CD4-positive, alpha-beta memory T cell (primary cell): ENCODE measurements around the gene PPP1R10. TPM values are rescaled to one million over a fixed set of nuclear protein-coding genes. Genes with fewer than 3 reads are reported as not detected.
A peak's percentile ranks its signal among the peaks of the same experiment; 100 is the strongest.
"Not testable (repeated sequence)": the region's sequence is repeated elsewhere in the genome, so short reads cannot be mapped to it uniquely, and the experiment has no call there.

Experiments
- CTCF ChIA-PET: fragments of 350-600 bp; sonication (Branson Sonifier 250); formaldehyde crosslinking; loops from one replicate; lab custom pipeline; 2021; ENCODE audit warnings: inconsistent platforms; ENCODE audit not compliant: partially characterized antibody; lab: Charles Lee
- POLR2A ChIA-PET: fragments of 350-600 bp; sonication (Branson Sonifier 250); formaldehyde crosslinking; loops from one replicate; lab custom pipeline; 2021; ENCODE audit not compliant: partially characterized antibody; lab: Charles Lee
- DNase-seq, 5 donors: peaks; one replicate each; pipeline versions ENCODE4 v3.0.0 to v3.0.0-alpha.2; 2020 to 2022; ENCODE audit warnings: mixed read lengths in 1 of 5
- H3K27ac ChIP-seq: one replicate; pipeline ENCODE4 v1.7.0; 2013; ENCODE audit warnings: low read depth, low read length
- H3K27me3 ChIP-seq: 2 replicates; pipeline ENCODE4 v1.7.0; 2013; ENCODE audit warnings: mild to moderate bottlenecking, low read length, moderate library complexity; ENCODE audit not compliant: insufficient read depth
- H3K36me3 ChIP-seq: 2 replicates; pipeline ENCODE4 v1.7.0; 2013; ENCODE audit warnings: mild to moderate bottlenecking, low read length, moderate library complexity; ENCODE audit not compliant: insufficient read depth
- H3K4me1 ChIP-seq: 2 replicates; pipeline ENCODE4 v1.7.0; 2013; ENCODE audit warnings: mild to moderate bottlenecking, low read length, moderate library complexity; ENCODE audit not compliant: insufficient read depth
- H3K4me3 ChIP-seq, 2 donors: one replicate each; pipeline ENCODE4 v1.7.0; 2013; ENCODE audit warnings: low read length in 2 of 2, mild to moderate bottlenecking in 1 of 2
- H3K9me3 ChIP-seq, 2 donors: one replicate each; pipeline ENCODE4 v1.7.0; 2013; ENCODE audit warnings: low read length in 2 of 2, control low read depth in 1 of 2; ENCODE audit not compliant: control insufficient read depth in 1 of 2
- H3K27ac Mint-ChIP-seq, 7 donors: one replicate each; pipeline ENCODE4 v1.8.0; 2020 to 2021; ENCODE audit warnings: mixed read lengths in 7 of 7, mild to moderate bottlenecking in 6 of 7, inconsistent platforms in 3 of 7, moderate library complexity in 3 of 7
- H3K27me3 Mint-ChIP-seq, 2 donors: one replicate each; pipeline ENCODE4 v1.8.0; 2020 to 2021; ENCODE audit warnings: mixed read lengths in 2 of 2
- H3K36me3 Mint-ChIP-seq, 2 donors: one replicate each; pipeline ENCODE4 v1.8.0; 2020 to 2021; ENCODE audit warnings: mixed read lengths in 2 of 2, inconsistent platforms in 1 of 2, mild to moderate bottlenecking in 1 of 2
- H3K4me1 Mint-ChIP-seq, 4 donors: one replicate each; pipeline ENCODE4 v1.8.0; 2020 to 2021; ENCODE audit warnings: mixed read lengths in 4 of 4, mild to moderate bottlenecking in 1 of 4
- H3K4me3 Mint-ChIP-seq, 8 donors: one replicate each; pipeline ENCODE4 v1.8.0; 2020 to 2021; ENCODE audit warnings: mixed read lengths in 8 of 8, mild to moderate bottlenecking in 7 of 8, moderate library complexity in 6 of 8, inconsistent platforms in 3 of 8
- H3K9me3 Mint-ChIP-seq, 8 donors: one replicate each; pipeline ENCODE4 v1.8.0; 2020 to 2021; ENCODE audit warnings: mixed read lengths in 8 of 8, mild to moderate bottlenecking in 5 of 8, inconsistent platforms in 3 of 8, moderate library complexity in 1 of 8
- intact Hi-C: fragments of 100-400 bp; cut with micrococcal nuclease; formaldehyde crosslinking; loops from one replicate; pipeline ENCODE4 v1.15.1; 2023
- polyA plus RNA-seq, 2 donors: library from polyadenylated mRNA; unstranded; fragments of 300-500 nt; fragmentation: Illumina TruSeq; gene quantifications; one replicate each; pipeline ENCODE4 v1.2.3, GENCODE V29; 2021
- total RNA-seq, 2 experiments: library from RNA; stranded (reverse); gene quantifications; one replicate each; pipeline ENCODE4 v1.2.3, GENCODE V29; 2021

Gene PPP1R10
- total and polyA plus RNA-seq, 4 experiments from 2014 or later, result 8.5 to 231 (median 127) TPM

DNA sequence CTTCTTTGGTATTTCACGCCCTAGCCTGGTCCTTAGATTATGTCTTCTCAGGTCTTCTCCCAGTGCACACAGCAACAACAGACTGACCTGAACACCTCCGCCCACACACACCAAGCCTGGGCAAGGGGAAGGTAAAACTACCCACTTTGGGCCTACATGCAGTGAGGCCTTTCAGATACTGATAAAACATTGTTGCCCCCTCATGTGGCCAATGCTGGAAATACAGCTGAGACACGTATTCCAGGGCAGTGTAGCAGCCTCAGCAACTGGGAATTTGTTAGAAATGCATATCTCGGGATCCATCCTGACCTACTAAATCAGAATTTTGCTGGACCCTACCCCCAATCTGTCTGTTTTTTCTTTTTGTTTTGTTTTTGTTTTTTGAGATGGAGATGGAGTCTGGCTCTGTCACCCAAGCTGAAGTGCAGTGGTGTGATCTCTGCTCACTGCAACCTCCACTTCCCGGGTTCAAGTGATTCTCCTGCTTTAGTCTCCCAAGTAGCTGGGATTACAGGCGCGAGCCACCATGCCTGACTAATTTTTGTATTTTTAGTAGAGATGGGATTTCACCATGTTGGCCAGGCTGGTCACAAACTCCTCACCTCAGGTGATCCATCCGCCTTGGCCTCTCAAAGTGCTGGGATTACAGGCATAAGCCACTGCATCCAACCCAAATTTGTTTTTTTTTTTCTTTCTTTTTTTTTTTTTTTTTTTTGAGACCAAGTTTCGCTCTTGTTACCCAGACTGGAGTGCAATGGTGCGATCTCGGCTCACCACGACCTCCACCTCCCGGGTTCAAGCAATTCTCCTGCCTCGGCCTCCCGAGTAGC is 19.5 kb downstream of the PPP1R10 start:
- ChIA-PET CTCF (interaction anchor here (0.7 to 10.7 kb wide), 39 partner anchors 9 to 316 kb away, joined by 3 to 242 read pairs (median 5); partner anchors contain the start of genes ABCF1, DHX16, MDC1 and MRPS18B), POLR2A (interaction anchor here (0.6 to 8.5 kb wide), 22 partner anchors 9 to 147 kb away, joined by 3 to 132 read pairs (median 8); partner anchors contain the start of genes ABCF1, GNL1, HLA-E and MDC1)
- not testable (repeated sequence) for H3K27me3 ChIP-seq, H3K27me3 Mint-ChIP-seq, H3K27ac ChIP-seq, H3K4me1 ChIP-seq, H3K9me3 Mint-ChIP-seq, H3K4me3 ChIP-seq, H3K9me3 ChIP-seq, H3K4me3 Mint-ChIP-seq
- Mint-ChIP-seq H3K27ac (peak overlapping the region in 6 of 7 donors; percentile 7 to 85 (median 66)), H3K36me3 (peaks cover 9 to 35% of the 10 kb centered on the region in 2 donors), H3K4me1 (peaks cover 5 to 28% (median 9%) of the 10 kb centered on the region in 4 donors)
- DNase-seq, result peak; percentile 72 to 83 (median 75)
- intact Hi-C loops, result loop anchor here (1.0 kb wide), 3 partner anchors 40 to 114 kb away; partner anchors contain the start of gene PRR3
- H3K36me3 ChIP-seq, result peaks cover 28% of the 10 kb centered on the region

DNA sequence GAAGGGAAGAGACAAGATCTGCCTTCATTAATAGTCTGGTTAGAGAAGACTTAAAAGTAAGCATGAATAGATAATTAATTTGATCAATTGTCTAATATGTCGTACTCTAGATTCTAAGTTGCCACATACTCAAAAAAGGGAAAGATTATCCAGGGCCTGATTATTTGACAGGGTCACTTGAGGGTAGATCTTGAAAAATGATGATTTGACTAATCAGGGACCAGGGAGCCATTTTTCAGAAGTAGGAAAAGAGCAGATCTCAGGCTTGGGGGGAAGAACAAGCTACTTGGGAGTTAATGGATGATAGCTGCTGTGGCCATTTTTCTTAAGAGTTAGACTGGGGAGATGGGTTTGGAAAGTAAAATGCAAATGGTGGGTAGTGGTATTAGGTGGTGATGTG is 24.8 kb downstream of the PPP1R10 start:
- Histone ChIP-seq H3K36me3 (peaks cover 37% of the 10 kb centered on the region), H3K4me1 (no peaks in the 10 kb centered on the region), H3K27ac (no peak overlapping the region), H3K27me3 (no peaks in the 10 kb centered on the region), H3K9me3 (no peaks in the 10 kb centered on the region), H3K4me3 (no peak overlapping the region)
- ChIA-PET CTCF (interaction anchor here (0.9 to 10.7 kb wide), 4 partner anchors 34 to 130 kb away, joined by 3 to 242 read pairs (median 118); partner anchors contain the start of gene ATAT1), POLR2A (interaction anchor here (0.5 to 2.6 kb wide), 5 partner anchors 8 to 98 kb away, joined by 3 to 8 read pairs (median 4); no protein-coding TSS in a partner anchor)
- intact Hi-C loops, result no loop called here
- H3K36me3 Mint-ChIP-seq, result peaks cover 35 to 50% of the 10 kb centered on the region in 2 donors
- H3K27ac Mint-ChIP-seq, result peak overlapping the region in 4 of 7 donors; percentile 1 to 54 (median 30)
- DNase-seq, result no peak
- no peaks in the 10 kb centered on the region for H3K27me3 Mint-ChIP-seq
- H3K4me3 Mint-ChIP-seq, result no peak overlapping the region
- peaks cover 3 to 10% (median 7%) of the 10 kb centered on the region in 4 donors for H3K4me1 Mint-ChIP-seq
- peaks cover 0 to 2% (median 0%) of the 10 kb centered on the region in 8 donors for H3K9me3 Mint-ChIP-seq

DNA sequence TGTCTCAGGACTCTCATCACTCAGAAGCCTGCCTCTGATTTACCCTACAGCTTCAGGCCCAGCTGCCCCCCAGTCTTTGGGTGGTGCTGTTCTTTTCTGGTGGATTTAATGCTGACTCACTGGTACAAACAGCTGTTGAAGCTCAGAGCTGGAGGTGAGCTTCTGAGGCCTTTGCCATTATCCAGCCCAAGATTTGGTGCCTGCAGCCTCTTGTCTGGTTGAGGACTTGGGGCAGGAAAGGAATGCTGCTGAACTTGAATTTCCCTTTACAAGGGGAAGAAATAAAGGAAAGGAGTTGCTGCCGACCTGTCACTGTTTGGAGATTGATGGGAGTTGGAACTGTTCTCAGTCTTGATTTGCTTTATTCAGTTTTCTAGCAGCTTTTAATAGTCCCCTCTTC is 26.0 kb downstream of the PPP1R10 start:
- Histone ChIP-seq H3K27ac (no peak overlapping the region), H3K27me3 (no peaks in the 10 kb centered on the region), H3K4me1 (no peaks in the 10 kb centered on the region), H3K36me3 (peaks cover 49% of the 10 kb centered on the region), H3K9me3 (no peaks in the 10 kb centered on the region), H3K4me3 (no peak overlapping the region)
- ChIA-PET POLR2A (interaction anchor here (1.0 to 2.6 kb wide), 5 partner anchors 20 to 98 kb away, joined by 3 to 8 read pairs (median 3); no protein-coding TSS in a partner anchor), CTCF (interaction anchor here (0.6 to 2.1 kb wide), 6 partner anchors 10 to 126 kb away, joined by 3 to 7 read pairs (median 4); no protein-coding TSS in a partner anchor)
- peaks cover 46 to 59% of the 10 kb centered on the region in 2 donors for H3K36me3 Mint-ChIP-seq
- H3K4me3 Mint-ChIP-seq, result no peak overlapping the region
- no peak for DNase-seq
- peaks cover 0 to 2% (median 0%) of the 10 kb centered on the region in 8 donors for H3K9me3 Mint-ChIP-seq
- H3K27ac Mint-ChIP-seq, result peak overlapping the region in 3 of 7 donors; percentile 30 to 86 (median 48)
- intact Hi-C loops, result no loop called here
- no peaks in the 10 kb centered on the region for H3K27me3 Mint-ChIP-seq
- H3K4me1 Mint-ChIP-seq, result peaks cover 0 to 7% (median 4%) of the 10 kb centered on the region in 4 donors

DNA sequence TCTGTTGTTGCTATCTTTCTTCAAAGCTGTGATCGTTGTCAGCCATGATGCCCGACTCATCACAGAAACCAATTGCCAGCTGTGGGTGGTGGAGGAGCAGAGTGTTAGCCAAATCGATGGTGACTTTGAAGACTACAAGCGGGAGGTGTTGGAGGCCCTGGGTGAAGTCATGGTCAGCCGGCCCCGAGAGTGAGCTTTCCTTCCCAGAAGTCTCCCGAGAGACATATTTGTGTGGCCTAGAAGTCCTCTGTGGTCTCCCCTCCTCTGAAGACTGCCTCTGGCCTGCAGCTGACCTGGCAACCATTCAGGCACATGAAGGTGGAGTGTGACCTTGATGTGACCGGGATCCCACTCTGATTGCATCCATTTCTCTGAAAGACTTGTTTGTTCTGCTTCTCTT is 26.5 kb downstream of the PPP1R10 start:
- H3K4me3 ChIP-seq, result no peak overlapping the region
- H3K4me1 Mint-ChIP-seq, result peaks cover 0 to 7% (median 4%) of the 10 kb centered on the region in 4 donors
- ChIA-PET CTCF (interaction anchor here (0.6 to 2.1 kb wide), 5 partner anchors 11 to 108 kb away, joined by 3 to 7 read pairs (median 5); no protein-coding TSS in a partner anchor), POLR2A (interaction anchor here (1.0 to 2.6 kb wide), 5 partner anchors 11 to 98 kb away, joined by 3 to 8 read pairs (median 3); no protein-coding TSS in a partner anchor)
- H3K27ac Mint-ChIP-seq, result peak overlapping the region in 5 of 7 donors; percentile 25 to 86 (median 48)
- H3K9me3 ChIP-seq, result no peaks in the 10 kb centered on the region
- no peak for DNase-seq
- H3K27me3 Mint-ChIP-seq, result no peaks in the 10 kb centered on the region
- peaks cover 50 to 63% of the 10 kb centered on the region in 2 donors for H3K36me3 Mint-ChIP-seq
- H3K36me3 ChIP-seq, result peaks cover 54% of the 10 kb centered on the region
- no peak overlapping the region for H3K27ac ChIP-seq
- intact Hi-C loops, result no loop called here
- H3K4me3 Mint-ChIP-seq, result no peak overlapping the region
- H3K4me1 ChIP-seq, result no peaks in the 10 kb centered on the region
- H3K27me3 ChIP-seq, result no peaks in the 10 kb centered on the region
- H3K9me3 Mint-ChIP-seq, result peaks cover 0 to 2% (median 0%) of the 10 kb centered on the region in 8 donors

DNA sequence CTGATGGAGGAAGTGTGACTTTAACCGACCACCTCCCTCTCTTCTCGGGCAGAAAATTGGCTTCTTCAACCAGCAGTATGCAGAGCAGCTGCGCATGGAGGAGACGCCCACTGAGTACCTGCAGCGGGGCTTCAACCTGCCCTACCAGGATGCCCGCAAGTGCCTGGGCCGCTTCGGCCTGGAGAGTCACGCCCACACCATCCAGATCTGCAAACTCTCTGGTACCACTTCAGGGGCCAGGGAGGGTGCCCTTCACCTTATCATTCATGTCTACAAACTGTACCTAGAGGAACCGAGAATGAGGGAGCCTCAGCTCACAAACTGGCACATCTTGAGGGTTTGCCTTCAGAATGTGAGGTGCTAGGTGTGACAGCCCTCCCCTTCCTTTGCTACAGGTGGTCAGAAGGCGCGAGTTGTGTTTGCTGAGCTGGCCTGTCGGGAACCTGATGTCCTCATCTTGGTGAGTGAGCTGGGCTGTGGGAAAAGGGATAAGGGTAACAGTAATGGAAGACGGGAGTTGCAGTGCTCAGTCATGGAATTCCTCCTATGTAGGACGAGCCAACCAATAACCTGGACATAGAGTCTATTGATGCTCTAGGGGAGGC is 27.2 kb downstream of the PPP1R10 start:
- peaks cover 0 to 6% (median 2%) of the 10 kb centered on the region in 4 donors for H3K4me1 Mint-ChIP-seq
- H3K36me3 Mint-ChIP-seq, result peaks cover 55 to 67% of the 10 kb centered on the region in 2 donors
- intact Hi-C loops, result no loop called here
- POLR2A ChIA-PET, result interaction anchor here (1.0 to 1.8 kb wide), 4 partner anchors 12 to 97 kb away, joined by 3 to 4 read pairs (median 3); no protein-coding TSS in a partner anchor
- H3K27me3 Mint-ChIP-seq, result no peaks in the 10 kb centered on the region
- H3K27ac Mint-ChIP-seq, result peak overlapping the region in 1 of 7 donors; percentile 22
- no peaks in the 10 kb centered on the region for H3K4me1 ChIP-seq
- peaks cover 61% of the 10 kb centered on the region for H3K36me3 ChIP-seq
- H3K27ac ChIP-seq, result no peak overlapping the region
- no peak for DNase-seq
- no peak overlapping the region for H3K4me3 ChIP-seq
- peaks cover 0 to 2% (median 0%) of the 10 kb centered on the region in 8 donors for H3K9me3 Mint-ChIP-seq
- CTCF ChIA-PET, result interaction anchor here (1.1 to 8.2 kb wide), 5 partner anchors 8 to 108 kb away, joined by 3 to 55 read pairs (median 6); no protein-coding TSS in a partner anchor
- H3K9me3 ChIP-seq, result no peaks in the 10 kb centered on the region
- H3K27me3 ChIP-seq, result no peaks in the 10 kb centered on the region
- H3K4me3 Mint-ChIP-seq, result no peak overlapping the region

DNA sequence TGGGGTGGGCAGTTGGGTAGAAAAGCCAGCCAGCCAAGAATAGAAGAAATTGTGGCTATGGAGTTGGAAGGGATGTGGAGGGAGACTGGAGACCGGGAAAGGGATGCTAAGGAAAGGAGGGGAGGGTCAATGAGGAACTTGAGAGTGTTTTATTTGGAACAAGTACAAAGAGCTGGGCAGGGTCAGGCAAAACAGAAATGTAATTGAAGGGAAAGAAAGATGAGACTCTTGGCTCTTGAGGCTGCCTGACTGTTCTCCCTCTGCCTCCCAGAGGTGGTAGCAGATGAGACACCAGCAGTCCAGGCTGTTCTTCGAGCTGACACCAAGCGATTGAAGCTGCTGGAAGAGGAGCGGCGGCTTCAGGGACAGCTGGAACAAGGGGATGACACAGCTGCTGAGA is 33.1 kb downstream of the PPP1R10 start:
- Histone ChIP-seq H3K4me3 (no peak overlapping the region), H3K9me3 (no peaks in the 10 kb centered on the region), H3K27ac (no peak overlapping the region), H3K27me3 (no peaks in the 10 kb centered on the region), H3K36me3 (peaks cover 86% of the 10 kb centered on the region), H3K4me1 (no peaks in the 10 kb centered on the region)
- no peaks in the 10 kb centered on the region for H3K27me3 Mint-ChIP-seq
- peak overlapping the region in 3 of 7 donors; percentile 16 to 69 (median 54) for H3K27ac Mint-ChIP-seq
- DNase-seq, result no peak
- H3K9me3 Mint-ChIP-seq, result peaks cover 0 to 2% (median 0%) of the 10 kb centered on the region in 8 donors
- ChIA-PET CTCF (interaction anchor here (1.4 to 8.2 kb wide), 2 partner anchors 14 to 26 kb away, joined by 3 to 55 read pairs; partner anchors contain the start of gene PRR3), POLR2A (interaction anchor here (1.1 to 2.0 kb wide), 3 partner anchors 13 to 133 kb away, joined by 3 to 6 read pairs (median 6); partner anchors contain the start of genes ABCF1 and MDC1)
- no peaks in the 10 kb centered on the region for H3K4me1 Mint-ChIP-seq
- peaks cover 58 to 77% of the 10 kb centered on the region in 2 donors for H3K36me3 Mint-ChIP-seq
- no peak overlapping the region for H3K4me3 Mint-ChIP-seq
- intact Hi-C loops, result no loop called here
